ENCODE data around the gene RAPGEF1.

GRCh38 chr9:131706608-131706970 lies 33.3 kb downstream of the RAPGEF1 start:
- TF ChIP-seq CTCF (IDR thresholded peaks at IDR 0.05) = no peak
- TF ChIP-seq POLR2A (IDR thresholded peaks at IDR 0.05) = no peak

Data from testis (tissue), 2 donors.